H1 (cell line): Measurements from ENCODE around the gene WDR6. TPM values are rescaled to one million over a fixed set of nuclear protein-coding genes. Genes with fewer than 3 reads are reported as not detected.
A peak's percentile ranks its signal among the peaks of the same experiment; 100 is the strongest.

Source experiments
- CHD1 ChIP-seq: IDR thresholded peaks from 2 replicates; pipeline ENCODE4 v1.6.1; 2012; ENCODE audit warnings: low read depth, low read length, improper control_type of control experiment
- FOSL1 ChIP-seq: IDR thresholded peaks from 2 replicates; pipeline ENCODE4 v1.6.1; 2011; ENCODE audit warnings: mild to moderate bottlenecking, low read depth, low read length, moderate library complexity; ENCODE audit not compliant: insufficient read depth
- KDM4A ChIP-seq: IDR thresholded peaks from one replicate; pipeline ENCODE4 v1.7.1; 2012; ENCODE audit warnings: low read depth, mild to moderate bottlenecking, moderate library complexity, low read length, inconsistent platforms; ENCODE audit not compliant: severe bottlenecking
- RBBP5 ChIP-seq: IDR thresholded peaks from 2 replicates; pipeline ENCODE4 v1.7.1; 2012; ENCODE audit warnings: low read depth, mild to moderate bottlenecking, inconsistent platforms, low read length, moderate library complexity, borderline replicate concordance
- SRF ChIP-seq: IDR thresholded peaks from 2 replicates; pipeline ENCODE4 v1.6.1; 2011; ENCODE audit warnings: mild to moderate bottlenecking, low read depth, low read length, moderate library complexity
- ZNF274 ChIP-seq: IDR thresholded peaks from 2 replicates; pipeline ENCODE4 v1.7.0; 2012; ENCODE audit warnings: low read length, borderline replicate concordance; ENCODE audit errors: extremely low read depth
- polyA plus RNA-seq, 7 experiments: library from polyadenylated mRNA; depleted of rRNA in 3 of 7; stranded (reverse) in 5 of 7; unstranded in 2 of 7; fragments of >200 nt in 5 of 7; fragments of 200-250 nt in 2 of 7; gene quantifications; 1 replicate in 5 of 7; 2 replicates in 1 of 7; 4 replicates in 1 of 7; pipeline versions ENCODE4 v1.2.1 to v1.2.3, GENCODE V29; 2011 to 2013; ENCODE audit warnings: missing spikeins in 2 of 7, mixed read lengths in 2 of 7
- total RNA-seq: library from RNA; stranded (reverse); fragmentation: NEBNext Ultra II Directional; extraction: Animal tissue kit (Norgen Biotek cat#: 25700); gene quantifications from 2 replicates; pipeline ENCODE4 v1.2.1, GENCODE V29; 2021

Gene WDR6
- total and polyA plus RNA-seq, 2 of the 8 experiments (the other 6 are each of a cell fraction or from before 2014, with no cell fraction given), result 180 to 257 TPM

DNA sequence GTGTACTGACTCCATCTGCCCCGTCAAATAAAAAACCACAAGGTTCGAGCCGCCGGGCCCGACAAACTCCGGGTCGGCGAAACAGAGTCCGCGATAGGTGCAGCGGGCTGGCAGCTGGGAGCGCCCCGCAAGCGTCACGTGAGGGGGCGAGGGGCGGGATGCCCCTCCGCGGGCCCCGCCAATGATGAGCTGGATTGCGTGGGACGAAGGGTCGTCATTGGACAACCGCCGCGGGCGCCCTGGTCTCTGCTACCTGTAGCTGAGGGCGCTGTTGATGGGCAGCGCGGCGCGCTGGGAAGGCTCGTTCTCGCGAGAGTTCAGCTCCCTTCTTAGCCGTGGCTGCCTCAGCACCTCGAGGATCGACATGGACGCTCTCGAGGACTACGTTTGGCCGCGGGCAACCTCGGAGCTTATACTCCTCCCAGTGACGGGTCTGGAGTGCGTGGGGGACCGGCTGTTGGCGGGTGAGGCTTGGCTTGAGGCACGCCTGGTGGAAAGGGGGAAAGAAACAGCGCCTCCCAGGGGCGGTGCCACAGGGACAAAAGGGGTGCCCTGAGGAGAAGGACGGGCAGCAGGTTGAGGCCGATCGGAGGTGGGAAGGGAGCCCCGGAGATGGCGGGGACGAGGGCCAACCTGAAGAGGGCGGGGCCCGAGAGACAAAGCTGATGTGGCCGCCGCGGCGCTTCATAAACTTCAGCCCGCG, at the start of gene WDR6 (continued):
- TF ChIP-seq ZNF274, result no peak
- TF ChIP-seq CHD1, result peak; percentile 32; the same call in 1 of the 2 replicates
- no peak for TF ChIP-seq RBBP5
- no peak for TF ChIP-seq SRF
- no peak for TF ChIP-seq FOSL1
- TF ChIP-seq KDM4A, result peak; percentile 73
